A549 (cell line): ENCODE measurements around the gene CBX5.

Experiments
- CTCF ChIP-seq: fragments of >200 bp; sonication (Bioruptor Twin); formaldehyde crosslinking; IDR thresholded peaks from 3 replicates; pipeline ENCODE4 v1.5.1; 2016
- HOXB13 ChIP-seq: fragments of 250-450 bp; sonication (Bioruptor Pico); IDR thresholded peaks from 2 replicates; pipeline ENCODE4 v1.5.0; 2020; ENCODE audit warnings: low read depth, mild to moderate bottlenecking, moderate library complexity

- no peak for TF ChIP-seq HOXB13 (CRISPR knock-in tag)
- TF ChIP-seq CTCF = peak; percentile 27
Observed at GRCh38 chr12:54285150-54286041, 5.5 kb upstream of the CBX5 start.
